Heart right ventricle (tissue), 16 donors: Measurements from ENCODE around the gene TWF2. TPM values are rescaled to one million over a fixed set of nuclear protein-coding genes. Genes with fewer than 3 reads are reported as not detected.
A peak's percentile ranks its signal among the peaks of the same experiment; 100 is the strongest.

Experiments used
- ATAC-seq, 8 donors: fragments of 200-7000 bp; cut with Tn5 transposase; one replicate each; pipeline ENCODE4 v1.9.1; 2020; ENCODE audit warnings: mild to moderate bottlenecking in 8 of 8, moderate library complexity in 8 of 8, moderate number of reproducible peaks in 1 of 8
- DNase-seq, 2 donors: peaks; one replicate each; pipeline ENCODE4 v3.0.0-alpha.2; 2020
- H3K27ac ChIP-seq, 10 donors: fragments of 200-600 bp; sonication (generic) in 2 of 10; one replicate each; pipeline versions ENCODE4 v1.5.0 to v1.8.0; 2020 to 2022; ENCODE audit warnings: mild to moderate bottlenecking in 3 of 10
- H3K27me3 ChIP-seq, 7 donors: fragments of 200-600 bp; one replicate each; pipeline ENCODE4 v1.8.0; 2021 to 2022; ENCODE audit warnings: mild to moderate bottlenecking in 2 of 7
- H3K36me3 ChIP-seq, 9 donors: fragments of 200-600 bp; sonication (generic) in 1 of 9; one replicate each; pipeline versions ENCODE4 v1.5.0 to v1.8.0; 2020 to 2022; ENCODE audit warnings: mild to moderate bottlenecking in 2 of 9
- H3K4me1 ChIP-seq, 9 donors: fragments of 200-600 bp; sonication (generic) in 1 of 9; one replicate each; pipeline versions ENCODE4 v1.5.0 to v1.8.0; 2020 to 2022; ENCODE audit warnings: mild to moderate bottlenecking in 4 of 9
- H3K4me3 ChIP-seq, 10 donors: fragments of 200-600 bp; sonication (generic) in 2 of 10; one replicate each; pipeline versions ENCODE4 v1.5.0 to v1.8.0; 2020 to 2022; ENCODE audit warnings: mild to moderate bottlenecking in 7 of 10, moderate library complexity in 2 of 10
- H3K9me3 ChIP-seq, 11 donors: fragments of 200-600 bp in 10 of 11; sonication (generic) in 2 of 11; one replicate each; pipeline versions ENCODE4 v1.5.0 to v1.8.0; 2013 to 2022; ENCODE audit warnings: mild to moderate bottlenecking in 2 of 11, control low read depth in 1 of 11, moderate library complexity in 1 of 11
- CTCF ChIP-seq, 9 donors: fragments of 200-600 bp; sonication (generic) in 2 of 9; IDR thresholded peaks; one replicate each; pipeline versions ENCODE4 v1.5.0 to v1.8.0; 2021 to 2022; ENCODE audit warnings: antibody characterized with exemption in 9 of 9, mild to moderate bottlenecking in 5 of 9, moderate library complexity in 1 of 9
- WGBS, 2 donors: extraction: QIAGEN DNeasy Blood & Tissue Kit; methylation state at CpG; one replicate each; pipeline ENCODE4 v1.1.7; 2013; ENCODE audit warnings: inconsistent platforms in 1 of 2; 5-methylcytosine and 5-hydroxymethylcytosine counted together
- intact Hi-C, 10 donors: fragments of 100-400 bp; cut with DNase I; formaldehyde crosslinking; loops; one replicate each; pipeline versions ENCODE4 v1.11.1 to v1.14.2; 2022
- polyA plus RNA-seq, 2 donors: library from polyadenylated mRNA; stranded (reverse); fragments of 200-250 nt; gene quantifications; one replicate each; pipeline ENCODE4 v1.2.3, GENCODE V29; 2013
- total RNA-seq, 10 donors: library from RNA; stranded (reverse); fragmentation: NEBNext Ultra II Directional in 3 of 10; extraction: Animal tissue kit (Norgen Biotek cat#: 25700) in 3 of 10; gene quantifications; one replicate each; pipeline versions ENCODE4 v1.2.1 to v1.2.4, GENCODE V29; 2021 to 2023
- donor health status: Arrhythmogenic right ventricular cardiomyopathy.
- donor health status: ischemic (EF 13 %, LVEDD 7.1; RV severe dilation, severe dysfunction).
- donor health status: healthy with polysubstance abuse.
- donor health status: DM: no; HTN: yes; CAD: no.
- donor health status: DM: no; HTN: no; CAD: no.
- donor health status: ischemic (EF 25% LVEDD 6.9; RV normal size, moderate dysfunction).
- donor health status: ischemic (EF 25% LVEDD 5.7; RV mildly dilated, moderate dysfunction).
- donor health status: healthy.
- donor health status: DM: yes; HTN: yes; CAD: no.
- donor health status: Ischemic cardiomyopathy.
- donor health status: ischemic (EF 35%, LVEDD 5.7; RV mildly dilated, moderate dysfunction).
- donor health status: nonischemic (EF 11% LVEDD 7.7; RV severe dilation, severe dysfunction).
- donor health status: DM: yes; HTN: yes; CAD: no.
- donor health status: PGD.
- donor health status: ischemic (EF 29% LVEDD 5.4; RV normal size, mild dysfunction).
- donor health status: nonischemic (EF 23%, LVEDD 6.1; RV moderate dilation, normal function).

TWF2 gene
- total and polyA plus RNA-seq, 12 donors = 44.7 to 148 (median 96.0) TPM

DNA sequence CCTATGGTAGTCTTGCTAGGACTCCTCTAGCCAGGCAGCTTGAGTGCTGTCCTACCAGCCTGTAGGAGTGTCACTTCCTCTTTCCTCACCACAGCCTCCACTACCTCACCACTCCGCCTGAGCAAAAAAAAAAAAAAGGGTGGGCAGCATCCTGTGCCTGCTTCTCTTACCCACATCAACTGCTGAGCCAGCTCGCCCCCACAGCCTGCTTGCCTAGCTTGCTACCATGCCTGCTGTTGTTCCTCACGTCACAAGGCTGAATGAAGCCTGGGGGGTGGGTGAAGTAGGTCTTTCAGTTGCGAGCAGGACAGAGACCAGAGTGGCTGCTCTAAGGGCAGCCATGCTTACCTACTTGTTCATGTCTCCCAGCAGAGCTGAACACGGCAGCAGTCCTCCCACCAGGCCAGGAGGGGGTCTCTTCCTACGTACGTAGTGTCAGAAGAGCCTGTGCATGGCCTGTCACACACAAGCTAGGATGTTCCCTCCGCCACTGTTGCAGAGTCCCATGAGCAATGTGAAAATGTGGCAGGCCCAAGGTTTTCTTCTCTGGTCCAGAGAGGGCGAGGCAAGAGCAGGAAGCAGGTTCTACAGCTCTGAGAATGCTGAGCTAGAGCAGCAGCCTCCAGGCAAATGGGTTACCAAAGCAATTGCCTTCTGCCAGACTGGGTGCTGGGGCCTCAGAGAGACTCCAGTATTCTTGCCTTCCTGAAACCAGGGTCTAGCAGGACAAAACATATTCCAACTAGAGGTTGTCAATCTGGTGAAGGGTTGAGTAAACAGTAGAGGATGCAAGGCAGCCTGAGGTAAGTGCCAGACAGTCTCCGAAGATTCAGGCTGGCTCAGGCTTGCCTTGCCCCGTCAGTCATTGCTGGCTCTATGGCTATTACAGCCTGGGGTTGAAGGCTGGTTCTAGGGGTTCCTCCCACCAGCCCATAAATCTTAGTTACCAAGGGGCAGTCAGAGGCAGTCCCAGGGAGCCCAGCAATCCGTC is 14.7 kb upstream of the TWF2 start:
- H3K27me3 ChIP-seq = no peaks in the 10 kb centered on the region
- peaks cover 0 to 100% (median 51%) of the 10 kb centered on the region in 9 donors for H3K36me3 ChIP-seq
- 76 to 77% methylated on average over 12 of the region's 12 CpGs for WGBS, 2 donors
- H3K27ac ChIP-seq = peak overlapping the region in 5 of 10 donors; percentile 15 to 88 (median 43)
- H3K4me3 ChIP-seq = peak overlapping the region in 1 of 10 donors; percentile 24
- ATAC-seq (peak; percentile 19 to 85 (median 64)), DNase-seq (no peak)
- no peaks in the 10 kb centered on the region for H3K9me3 ChIP-seq
- intact Hi-C loops = no loop called here
- TF ChIP-seq CTCF (IDR thresholded peaks at IDR 0.05) = no peak
- H3K4me1 ChIP-seq = peaks cover 0 to 47% (median 0%) of the 10 kb centered on the region in 9 donors

DNA sequence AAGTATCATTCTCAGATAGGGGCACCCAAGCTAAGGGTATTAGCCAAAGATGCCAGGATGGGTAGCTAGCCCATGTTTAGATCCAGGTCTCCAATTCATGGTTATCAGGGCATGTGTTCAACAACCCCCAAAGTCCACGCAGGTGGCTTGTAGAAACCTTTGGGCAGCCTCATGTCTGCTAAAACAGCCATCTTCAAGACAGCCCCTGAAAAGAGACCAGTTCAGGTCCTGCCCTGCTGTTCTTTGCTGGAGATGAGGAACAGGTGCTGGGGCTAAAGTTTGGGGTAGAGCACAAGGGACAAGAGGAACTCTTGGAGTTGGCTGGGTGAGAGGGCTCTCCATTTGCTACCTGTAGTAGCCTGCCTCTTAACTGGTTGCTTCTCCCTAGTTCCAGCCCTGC is 11.2 kb upstream of the TWF2 start:
- no peak for TF ChIP-seq CTCF (IDR thresholded peaks at IDR 0.05)
- Histone ChIP-seq H3K27ac (peak overlapping the region in 1 of 10 donors; percentile 26), H3K36me3 (peaks cover 0 to 75% (median 20%) of the 10 kb centered on the region in 9 donors), H3K4me3 (no peak overlapping the region), H3K27me3 (no peaks in the 10 kb centered on the region), H3K4me1 (peaks cover 3 to 72% (median 12%) of the 10 kb centered on the region in 9 donors), H3K9me3 (no peaks in the 10 kb centered on the region)
- intact Hi-C loops = no loop called here
- 88 to 89% methylated on average over 1 of the region's 1 CpG for WGBS, 2 donors
- ATAC-seq = no peak
- no peak for DNase-seq

DNA sequence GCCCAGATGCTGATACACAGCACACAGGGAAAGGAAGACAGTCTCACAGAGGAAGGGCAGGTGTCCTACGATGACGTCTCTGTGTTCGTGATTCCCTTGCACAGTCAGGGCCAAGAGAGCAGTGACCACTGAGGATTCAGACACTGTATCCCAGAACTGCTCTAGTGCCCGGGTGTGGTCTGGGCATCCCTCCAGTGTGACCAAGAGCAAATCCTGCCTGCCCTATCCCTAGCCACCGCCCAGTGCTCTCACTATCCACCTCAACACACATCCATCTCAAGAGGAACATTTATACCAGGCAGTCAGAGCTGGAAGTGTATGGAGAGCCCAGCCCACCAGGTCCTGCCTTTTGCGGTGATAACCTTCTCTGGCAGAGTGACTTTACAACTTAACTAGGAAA is 10.7 kb upstream of the TWF2 start:
- no peaks in the 10 kb centered on the region for H3K27me3 ChIP-seq
- DNase-seq (no peak), ATAC-seq (no peak)
- intact Hi-C loops = no loop called here
- peaks cover 7 to 73% (median 17%) of the 10 kb centered on the region in 9 donors for H3K4me1 ChIP-seq
- H3K36me3 ChIP-seq = peaks cover 0 to 70% (median 18%) of the 10 kb centered on the region in 9 donors
- no peaks in the 10 kb centered on the region for H3K9me3 ChIP-seq
- 80 to 86% methylated on average over 6 of the region's 6 CpGs for WGBS, 2 donors
- no peak for TF ChIP-seq CTCF (IDR thresholded peaks at IDR 0.05)
- H3K27ac ChIP-seq = peak overlapping the region in 1 of 10 donors; percentile 15
- H3K4me3 ChIP-seq = no peak overlapping the region

- H3K27ac ChIP-seq = peak overlapping the region in 1 of 10 donors; percentile 15
- intact Hi-C loops = no loop called here
- no peak for ATAC-seq
These were observed 10.0 kb upstream of the TWF2 start for GRCh38 chr3:52248816-52249547.

More at GRCh38 chr3:52248816-52249547, 10.0 kb upstream of the TWF2 start:
- Histone ChIP-seq H3K9me3 (no peaks in the 10 kb centered on the region), H3K4me3 (no peak overlapping the region), H3K4me1 (peaks cover 7 to 73% (median 17%) of the 10 kb centered on the region in 9 donors), H3K27me3 (no peaks in the 10 kb centered on the region), H3K36me3 (peaks cover 0 to 63% (median 11%) of the 10 kb centered on the region in 9 donors)
- DNase-seq = peak in 1 of 2 donors; percentile 70
- TF ChIP-seq CTCF (IDR thresholded peaks at IDR 0.05) = no peak
- 63 to 66% methylated on average over 10 of the region's 10 CpGs for WGBS, 2 donors
